DND-41 (cell line): ENCODE measurements around the gene PPP2R2D.
A peak's percentile ranks its signal among the peaks of the same experiment; 100 is the strongest.

Experiments
- ATAC-seq: fragments of 200-7000 bp; cut with Tn5 transposase; 3 replicates; pipeline ENCODE4 v1.9.1; 2021; ENCODE audit warnings: low read depth; ENCODE audit not compliant: insufficient read depth
- DNase-seq: peaks from one replicate; pipeline ENCODE4 v3.0.0-alpha.2; 2020
- H2AFZ ChIP-seq: 2 replicates; pipeline ENCODE4 v1.6.0; 2012; ENCODE audit warnings: low read depth, low read length
- H3K27ac ChIP-seq: 2 replicates; pipeline ENCODE4 v1.5.1; 2012; ENCODE audit warnings: low read length, inconsistent platforms
- H3K27me3 ChIP-seq: fragments of 200-600 bp; sonication (generic); 2 replicates; pipeline ENCODE4 v1.6.0; 2012; ENCODE audit warnings: low read length, mild to moderate bottlenecking, inconsistent platforms; ENCODE audit not compliant: insufficient read depth, poor library complexity
- H3K36me3 ChIP-seq: 2 replicates; pipeline ENCODE4 v1.5.1; 2012; ENCODE audit warnings: low read length, inconsistent platforms; ENCODE audit not compliant: insufficient read depth
- H3K4me1 ChIP-seq: 2 replicates; pipeline ENCODE4 v1.5.1; 2012; ENCODE audit warnings: mild to moderate bottlenecking, low read length; ENCODE audit not compliant: insufficient read depth
- H3K4me2 ChIP-seq: 2 replicates; pipeline ENCODE4 v1.6.0; 2012; ENCODE audit warnings: mild to moderate bottlenecking, moderate library complexity, low read length, inconsistent platforms; ENCODE audit not compliant: insufficient read depth
- H3K4me3 ChIP-seq, 2 experiments: fragments of 200-600 bp in 1 of 2; shearing (Covaris generic) in 1 of 2; 2 replicates each; pipeline ENCODE4 v1.5.1; 2012 to 2016; ENCODE audit warnings: inconsistent platforms in 2 of 2, low read length in 2 of 2, mild to moderate bottlenecking in 2 of 2, low read depth in 1 of 2, moderate library complexity in 1 of 2
- H3K79me2 ChIP-seq: 2 replicates; pipeline ENCODE4 v1.6.0; 2012; ENCODE audit warnings: low read length, inconsistent platforms; ENCODE audit not compliant: insufficient read depth
- H3K9ac ChIP-seq: 2 replicates; pipeline ENCODE4 v1.6.0; 2012; ENCODE audit warnings: low read depth, mild to moderate bottlenecking, inconsistent platforms, low read length, moderate library complexity
- H3K9me3 ChIP-seq: 2 replicates; pipeline ENCODE4 v1.5.1; 2012; ENCODE audit warnings: low read length, moderate library complexity, mild to moderate bottlenecking, inconsistent platforms; ENCODE audit not compliant: insufficient read depth, severe bottlenecking
- H4K20me1 ChIP-seq: 2 replicates; pipeline ENCODE4 v1.6.0; 2012; ENCODE audit warnings: low read length; ENCODE audit not compliant: insufficient read depth
- CTCF ChIP-seq: IDR thresholded peaks from 2 replicates; pipeline ENCODE4 v1.5.1; 2012; ENCODE audit warnings: borderline replicate concordance, low read length, moderate library complexity, mild to moderate bottlenecking; ENCODE audit not compliant: poor library complexity, severe bottlenecking; ENCODE audit errors: extremely low read depth
- EZH2 ChIP-seq: IDR thresholded peaks from 3 replicates; pipeline ENCODE4 v1.6.1; 2012; ENCODE audit warnings: borderline replicate concordance, low read depth, mild to moderate bottlenecking, moderate library complexity, low read length, inconsistent platforms; ENCODE audit not compliant: severe bottlenecking

The PPP2R2D gene

GRCh38 chr10:131970946-131971345 is 70.1 kb downstream of the PPP2R2D start:
- no peak overlapping the region for H2AFZ ChIP-seq
- H3K9me3 ChIP-seq: no peaks in the 10 kb centered on the region
- DNase-seq (no peak), ATAC-seq (no peak)
- no peak overlapping the region for H3K4me3 ChIP-seq
- H3K36me3 ChIP-seq: no peaks in the 10 kb centered on the region
- H3K27me3 ChIP-seq: no peaks in the 10 kb centered on the region
- H3K4me1 ChIP-seq: peaks cover 16% of the 10 kb centered on the region
- no peaks in the 10 kb centered on the region; the same call in 1 of the 2 replicates for H4K20me1 ChIP-seq
- no peak overlapping the region for H3K27ac ChIP-seq
- TF ChIP-seq EZH2 (no peak), CTCF (no peak)
- H3K4me2 ChIP-seq: no peak overlapping the region
- no peak overlapping the region for H3K9ac ChIP-seq
- no peaks in the 10 kb centered on the region for H3K79me2 ChIP-seq

- no peaks in the 10 kb centered on the region for H3K9me3 ChIP-seq
- H2AFZ ChIP-seq: no peak overlapping the region
- TF ChIP-seq EZH2 (no peak), CTCF (no peak)
- no peaks in the 10 kb centered on the region; the same call in 1 of the 2 replicates for H4K20me1 ChIP-seq
- DNase-seq (no peak), ATAC-seq (no peak)
- no peak overlapping the region for H3K9ac ChIP-seq
- no peak overlapping the region for H3K4me3 ChIP-seq
- peaks cover 16% of the 10 kb centered on the region for H3K4me1 ChIP-seq
- H3K27me3 ChIP-seq: no peaks in the 10 kb centered on the region
- H3K4me2 ChIP-seq: no peak overlapping the region
- H3K79me2 ChIP-seq: no peaks in the 10 kb centered on the region
- no peaks in the 10 kb centered on the region for H3K36me3 ChIP-seq
- no peak overlapping the region for H3K27ac ChIP-seq
Measured at GRCh38 chr10:131971591-131971990, 70.8 kb downstream of the PPP2R2D start.

- Histone ChIP-seq H4K20me1 (no peaks in the 10 kb centered on the region; the same call in 1 of the 2 replicates), H3K27me3 (no peaks in the 10 kb centered on the region), H3K36me3 (no peaks in the 10 kb centered on the region), H3K79me2 (no peaks in the 10 kb centered on the region), H2AFZ (no peak overlapping the region), H3K4me2 (peak overlapping the region; percentile 55), H3K9ac (0 out of 2 replicates have a peak overlapping the region, but pooled peaks have one; percentile 24), H3K27ac (no peak overlapping the region), H3K4me3 (no peak overlapping the region; a peak in 1 of 4 replicates), H3K9me3 (no peaks in the 10 kb centered on the region), H3K4me1 (peaks cover 16% of the 10 kb centered on the region)
- TF ChIP-seq EZH2: no peak
- no peak for TF ChIP-seq CTCF
- peak; percentile 67 for ATAC-seq
- peak; percentile 24 for DNase-seq
Measured at GRCh38 chr10:131972474-131973071, 71.8 kb downstream of the PPP2R2D start.
